CD4-positive, CD25-positive, alpha-beta regulatory T cell (primary cell): ENCODE data around the gene CCDC167. TPM values are rescaled to one million over a fixed set of nuclear protein-coding genes. Genes with fewer than 3 reads are reported as not detected.

Experiments
- ATAC-seq, 2 donors: fragments of 150-1000 bp; cut with Tn5 transposase; one replicate each; pipeline ENCODE4 v1.10.0; 2021; ENCODE audit warnings: low read depth in 2 of 2, moderate number of reproducible peaks in 2 of 2, moderate library complexity in 1 of 2
- DNase-seq, 3 donors: peaks; one replicate each; pipeline versions ENCODE4 v3.0.0 to v3.0.0-alpha.2; 2012 to 2022; ENCODE audit warnings: mixed read lengths in 1 of 3
- H3K27ac ChIP-seq: one replicate; pipeline ENCODE4 v1.7.0; 2013; ENCODE audit warnings: mild to moderate bottlenecking, low read length; ENCODE audit not compliant: insufficient read depth, poor library complexity, severe bottlenecking
- H3K27me3 ChIP-seq: one replicate; pipeline ENCODE4 v1.7.0; 2013; ENCODE audit warnings: low read length; ENCODE audit not compliant: control insufficient read depth, insufficient read depth
- H3K36me3 ChIP-seq: one replicate; pipeline ENCODE4 v1.7.0; 2013; ENCODE audit warnings: mild to moderate bottlenecking, low read length, moderate library complexity; ENCODE audit not compliant: control insufficient read depth, insufficient read depth
- H3K4me1 ChIP-seq: 2 replicates; pipeline ENCODE4 v1.7.0; 2013; ENCODE audit warnings: mild to moderate bottlenecking, low read length; ENCODE audit not compliant: insufficient read depth, control insufficient read depth, poor library complexity, severe bottlenecking
- H3K4me3 ChIP-seq: one replicate; pipeline ENCODE4 v1.7.0; 2013; ENCODE audit warnings: low read depth, mild to moderate bottlenecking, low read length, moderate library complexity
- H3K9me3 ChIP-seq, 2 experiments: 1 replicate in 1 of 2; 2 replicates in 1 of 2; pipeline ENCODE4 v1.7.0; 2013; ENCODE audit warnings: low read length in 2 of 2, mild to moderate bottlenecking in 1 of 2, moderate library complexity in 1 of 2; ENCODE audit not compliant: control insufficient read depth in 2 of 2
- H3K27ac Mint-ChIP-seq, 3 donors: one replicate each; pipeline ENCODE4 v1.8.0; 2020 to 2022; ENCODE audit warnings: mild to moderate bottlenecking in 3 of 3, mixed read lengths in 3 of 3, moderate library complexity in 2 of 3
- H3K27me3 Mint-ChIP-seq: one replicate; pipeline ENCODE4 v1.8.0; 2022; ENCODE audit warnings: mild to moderate bottlenecking, mixed read lengths
- H3K36me3 Mint-ChIP-seq: one replicate; pipeline ENCODE4 v1.8.0; 2020; ENCODE audit warnings: mixed read lengths
- H3K4me1 Mint-ChIP-seq, 4 donors: one replicate each; pipeline ENCODE4 v1.8.0; 2020 to 2022; ENCODE audit warnings: mixed read lengths in 4 of 4, mild to moderate bottlenecking in 1 of 4
- H3K4me3 Mint-ChIP-seq, 4 donors: one replicate each; pipeline ENCODE4 v1.8.0; 2020 to 2022; ENCODE audit warnings: mild to moderate bottlenecking in 4 of 4, mixed read lengths in 4 of 4, moderate library complexity in 3 of 4
- H3K9me3 Mint-ChIP-seq, 7 donors: one replicate each; pipeline ENCODE4 v1.8.0; 2020 to 2022; ENCODE audit warnings: mixed read lengths in 7 of 7, mild to moderate bottlenecking in 3 of 7, moderate library complexity in 2 of 7
- polyA plus RNA-seq, 4 donors: library from polyadenylated mRNA; unstranded; fragments of 300-500 nt; fragmentation: Illumina TruSeq; gene quantifications; one replicate each; pipeline ENCODE4 v1.2.3, GENCODE V29; 2021
- total RNA-seq: library from RNA; stranded (reverse); gene quantifications from one replicate; pipeline ENCODE4 v1.2.3, GENCODE V29; 2022

The CCDC167 gene
- total and polyA plus RNA-seq, 5 donors from 2014 or later, result 43.6 to 274 (median 205) TPM

- H3K27ac Mint-ChIP-seq, result peak overlapping the region in 1 of 3 donors; percentile 89
- no peak overlapping the region for H3K4me3 ChIP-seq
These were observed 28.8 kb upstream of the CCDC167 start for GRCh38 chr6:37528541-37528940.

GRCh38 chr6:37525460-37526357 is 26.0 kb upstream of the CCDC167 start:
- H3K27ac ChIP-seq, result no peak overlapping the region
- H3K36me3 ChIP-seq, result peaks cover 5% of the 10 kb centered on the region
- no peak for ATAC-seq
- H3K4me1 ChIP-seq, result peaks cover 21% of the 10 kb centered on the region
- H3K36me3 Mint-ChIP-seq, result peaks cover 28% of the 10 kb centered on the region
- no peaks in the 10 kb centered on the region for H3K27me3 ChIP-seq
- DNase-seq, result no peak
- peak overlapping the region in 2 of 3 donors; percentile 52 to 94 for H3K27ac Mint-ChIP-seq
- H3K9me3 Mint-ChIP-seq, result no peaks in the 10 kb centered on the region
- H3K4me3 Mint-ChIP-seq, result no peak overlapping the region
- no peaks in the 10 kb centered on the region for H3K27me3 Mint-ChIP-seq
- H3K4me3 ChIP-seq, result no peak overlapping the region
- peaks cover 12 to 54% (median 16%) of the 10 kb centered on the region in 4 donors for H3K4me1 Mint-ChIP-seq
- H3K9me3 ChIP-seq, result no peaks in the 10 kb centered on the region

More at GRCh38 chr6:37528541-37528940, 28.8 kb upstream of the CCDC167 start:
- Mint-ChIP-seq H3K27me3 (no peaks in the 10 kb centered on the region), H3K4me3 (no peak overlapping the region), H3K4me1 (peaks cover 7 to 41% (median 12%) of the 10 kb centered on the region in 4 donors), H3K36me3 (peaks cover 29% of the 10 kb centered on the region), H3K9me3 (no peaks in the 10 kb centered on the region)
- no peak for DNase-seq
- Histone ChIP-seq H3K27ac (no peak overlapping the region), H3K9me3 (no peaks in the 10 kb centered on the region), H3K36me3 (peaks cover 10% of the 10 kb centered on the region), H3K27me3 (no peaks in the 10 kb centered on the region), H3K4me1 (peaks cover 2% of the 10 kb centered on the region)
- ATAC-seq, result no peak

- no peaks in the 10 kb centered on the region for H3K9me3 Mint-ChIP-seq
- Histone ChIP-seq H3K9me3 (no peaks in the 10 kb centered on the region), H3K4me1 (peaks cover 24% of the 10 kb centered on the region), H3K4me3 (no peak overlapping the region), H3K27me3 (no peaks in the 10 kb centered on the region), H3K36me3 (no peaks in the 10 kb centered on the region), H3K27ac (no peak overlapping the region)
- H3K27ac Mint-ChIP-seq, result peak overlapping the region in 1 of 3 donors; percentile 11
- H3K27me3 Mint-ChIP-seq, result no peaks in the 10 kb centered on the region
- H3K36me3 Mint-ChIP-seq, result peaks cover 25% of the 10 kb centered on the region
- DNase-seq (no peak), ATAC-seq (no peak)
- peaks cover 12 to 57% (median 16%) of the 10 kb centered on the region in 4 donors for H3K4me1 Mint-ChIP-seq
- peak overlapping the region in 1 of 4 donors; percentile 45 for H3K4me3 Mint-ChIP-seq
These were observed 25.3 kb upstream of the CCDC167 start for GRCh38 chr6:37524970-37525318.

GRCh38 chr6:37524025-37524969 is 24.6 kb upstream of the CCDC167 start:
- Histone ChIP-seq H3K9me3 (no peaks in the 10 kb centered on the region), H3K4me3 (no peak overlapping the region), H3K36me3 (no peaks in the 10 kb centered on the region), H3K27ac (no peak overlapping the region), H3K27me3 (no peaks in the 10 kb centered on the region), H3K4me1 (peaks cover 28% of the 10 kb centered on the region)
- Mint-ChIP-seq H3K4me1 (peaks cover 14 to 61% (median 16%) of the 10 kb centered on the region in 4 donors), H3K36me3 (peaks cover 25% of the 10 kb centered on the region), H3K4me3 (peak overlapping the region in 1 of 4 donors; percentile 45), H3K27me3 (no peaks in the 10 kb centered on the region), H3K27ac (peak overlapping the region in 1 of 3 donors; percentile 11), H3K9me3 (no peaks in the 10 kb centered on the region)
- ATAC-seq, result no peak
- no peak for DNase-seq

- Mint-ChIP-seq H3K4me3 (no peak overlapping the region), H3K27ac (peak overlapping the region in 1 of 3 donors; percentile 69), H3K9me3 (no peaks in the 10 kb centered on the region), H3K27me3 (no peaks in the 10 kb centered on the region), H3K36me3 (peaks cover 25% of the 10 kb centered on the region), H3K4me1 (peaks cover 14 to 70% (median 25%) of the 10 kb centered on the region in 4 donors)
- Histone ChIP-seq H3K36me3 (no peaks in the 10 kb centered on the region), H3K4me3 (no peak overlapping the region), H3K27me3 (no peaks in the 10 kb centered on the region), H3K27ac (no peak overlapping the region), H3K9me3 (no peaks in the 10 kb centered on the region), H3K4me1 (peaks cover 37% of the 10 kb centered on the region)
- no peak for DNase-seq
- no peak for ATAC-seq
These were observed 23.7 kb upstream of the CCDC167 start for GRCh38 chr6:37523412-37523811.

- Histone ChIP-seq H3K27ac (no peak overlapping the region), H3K9me3 (no peaks in the 10 kb centered on the region), H3K36me3 (no peaks in the 10 kb centered on the region), H3K4me1 (peaks cover 43% of the 10 kb centered on the region), H3K27me3 (no peaks in the 10 kb centered on the region), H3K4me3 (no peak overlapping the region)
- Mint-ChIP-seq H3K9me3 (no peaks in the 10 kb centered on the region), H3K27ac (peak overlapping the region; percentile 60 to 71 (median 69)), H3K4me3 (peak overlapping the region in 2 of 4 donors; percentile 44 to 58), H3K27me3 (no peaks in the 10 kb centered on the region), H3K4me1 (peaks cover 14 to 75% (median 30%) of the 10 kb centered on the region in 4 donors), H3K36me3 (peaks cover 25% of the 10 kb centered on the region)
- ATAC-seq, result no peak
- no peak for DNase-seq
These were observed 23.1 kb upstream of the CCDC167 start for GRCh38 chr6:37522836-37523235.

- H3K4me1 ChIP-seq, result peaks cover 54% of the 10 kb centered on the region
- Mint-ChIP-seq H3K36me3 (peaks cover 17% of the 10 kb centered on the region), H3K4me1 (peaks cover 20 to 81% (median 33%) of the 10 kb centered on the region in 4 donors), H3K9me3 (no peaks in the 10 kb centered on the region), H3K27ac (peak overlapping the region; percentile 25 to 69 (median 60)), H3K27me3 (peaks cover 1% of the 10 kb centered on the region), H3K4me3 (peak overlapping the region in 1 of 4 donors; percentile 58)
- no peak for ATAC-seq
- no peaks in the 10 kb centered on the region for H3K9me3 ChIP-seq
- H3K27ac ChIP-seq, result peak overlapping the region; percentile 34
- no peaks in the 10 kb centered on the region for H3K27me3 ChIP-seq
- no peaks in the 10 kb centered on the region for H3K36me3 ChIP-seq
- DNase-seq, result no peak
- H3K4me3 ChIP-seq, result no peak overlapping the region
These were observed 22.0 kb upstream of the CCDC167 start for GRCh38 chr6:37521674-37522073.
